ENCODE measurements around the gene DHCR7.

DNA sequence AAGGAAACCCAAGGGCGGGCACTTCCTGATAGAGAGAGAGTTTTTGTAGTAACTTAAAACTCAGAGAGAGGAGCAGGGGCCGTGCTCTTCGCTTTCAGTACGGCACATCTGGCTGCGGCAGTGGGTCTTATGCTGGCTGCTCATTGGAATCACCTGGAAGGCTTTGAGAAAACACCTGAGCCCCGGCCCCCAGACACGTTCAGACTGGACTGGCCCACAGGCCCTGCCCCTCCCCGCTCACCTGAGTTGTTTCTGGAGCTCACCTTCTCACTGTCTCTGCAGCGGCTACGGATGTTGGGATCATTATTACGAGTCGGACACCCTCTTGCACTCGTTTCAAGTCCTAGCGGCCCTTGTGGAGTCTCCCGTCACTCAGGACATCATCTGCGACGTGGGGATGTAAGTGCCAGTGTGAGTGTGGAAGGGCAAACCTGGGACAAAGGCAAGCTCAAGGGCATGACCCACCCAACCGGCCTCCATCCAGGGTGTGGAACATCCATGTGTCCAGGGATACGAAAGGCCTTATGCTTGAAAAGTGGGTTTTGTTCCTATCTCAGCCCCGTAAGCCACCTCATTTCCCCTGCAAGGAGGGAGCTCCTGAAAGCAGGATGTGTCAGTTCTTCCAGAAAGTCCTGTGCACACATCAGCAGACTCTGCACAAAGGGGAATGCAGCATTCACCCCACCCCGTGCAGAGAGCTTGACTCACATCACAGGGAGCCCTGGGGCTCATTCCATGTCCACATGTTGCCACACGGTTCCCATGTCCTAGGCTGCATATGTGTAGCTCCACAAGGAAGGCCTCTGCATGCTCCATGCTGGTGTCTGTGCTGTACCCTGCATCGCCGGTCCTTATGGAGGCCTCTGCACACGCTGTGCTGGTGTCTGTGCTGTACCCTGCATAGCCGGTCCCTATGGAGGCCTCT lies 10.2 kb upstream of the DHCR7 start:
- TF ChIP-seq, protein P1, sequence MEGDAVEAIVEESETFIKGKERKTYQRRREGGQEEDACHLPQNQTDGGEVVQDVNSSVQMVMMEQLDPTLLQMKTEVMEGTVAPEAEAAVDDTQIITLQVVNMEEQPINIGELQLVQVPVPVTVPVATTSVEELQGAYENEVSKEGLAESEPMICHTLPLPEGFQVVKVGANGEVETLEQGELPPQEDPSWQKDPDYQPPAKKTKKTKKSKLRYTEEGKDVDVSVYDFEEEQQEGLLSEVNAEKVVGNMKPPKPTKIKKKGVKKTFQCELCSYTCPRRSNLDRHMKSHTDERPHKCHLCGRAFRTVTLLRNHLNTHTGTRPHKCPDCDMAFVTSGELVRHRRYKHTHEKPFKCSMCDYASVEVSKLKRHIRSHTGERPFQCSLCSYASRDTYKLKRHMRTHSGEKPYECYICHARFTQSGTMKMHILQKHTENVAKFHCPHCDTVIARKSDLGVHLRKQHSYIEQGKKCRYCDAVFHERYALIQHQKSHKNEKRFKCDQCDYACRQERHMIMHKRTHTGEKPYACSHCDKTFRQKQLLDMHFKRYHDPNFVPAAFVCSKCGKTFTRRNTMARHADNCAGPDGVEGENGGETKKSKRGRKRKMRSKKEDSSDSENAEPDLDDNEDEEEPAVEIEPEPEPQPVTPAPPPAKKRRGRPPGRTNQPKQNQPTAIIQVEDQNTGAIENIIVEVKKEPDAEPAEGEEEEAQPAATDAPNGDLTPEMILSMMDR (IDR thresholded peaks at IDR 0.05 in 4 of 5, conservative IDR thresholded peaks at IDR 0.05 in 1 of 5) = no peak
- no peak for TF ChIP-seq POLR2A (IDR thresholded peaks at IDR 0.05)
